ENCODE measurements around the gene S100Z. TPM values are rescaled to one million over a fixed set of nuclear protein-coding genes. Genes with fewer than 3 reads are reported as not detected.

Gene S100Z
- total RNA-seq, 1 experiment from 2014 or later: not detected

DNA sequence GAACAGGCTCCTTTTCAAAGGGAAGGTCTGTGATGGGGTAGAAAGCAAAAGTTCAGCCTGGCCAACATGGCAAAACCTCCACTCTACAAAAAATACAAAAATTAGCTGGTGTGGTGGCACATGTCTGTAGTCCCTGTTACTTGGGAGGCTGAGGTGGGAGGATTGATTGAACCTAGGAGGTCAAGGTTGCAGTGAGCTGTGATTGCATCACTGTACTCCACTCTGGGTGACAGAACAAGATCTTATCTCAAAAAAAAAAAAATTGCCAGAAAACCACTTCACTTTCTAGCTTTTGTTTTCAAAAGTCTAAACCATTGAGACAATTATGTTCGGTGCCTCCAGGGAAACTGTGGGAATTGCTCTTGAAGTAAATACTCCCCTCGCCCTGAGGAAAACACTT lies 43.5 kb downstream of the S100Z start:
- CTCF ChIA-PET: no interaction called here
- TF ChIP-seq REST (IDR thresholded peaks at IDR 0.05; ENCODE audit: insufficient read depth in 1 of 2, low read depth in 2 of 2, low read length in 1 of 2): no peak
- TF ChIP-seq POLR2AphosphoS5 (IDR thresholded peaks at IDR 0.05; ENCODE audit: low read depth, low read length): no peak
- no peak for TF ChIP-seq SIN3A (IDR thresholded peaks at IDR 0.05; ENCODE audit: borderline replicate concordance, insufficient read depth, low read depth, low read length)
- TF ChIP-seq CTCF (IDR thresholded peaks at IDR 0.05): no peak
- no peak for TF ChIP-seq TCF7L2 (IDR thresholded peaks at IDR 0.05; ENCODE audit: low read depth, low read length)
- POLR2A ChIA-PET: no interaction called here
- ATAC-seq: no peak
- Histone ChIP-seq H3K27me3 (ENCODE audit: control insufficient read depth, insufficient read depth, low read length) (0 out of 2 replicates have a peak, but pooled peaks cover 8% of the 10 kb centered on the region), H3K36me3 (ENCODE audit: control insufficient read depth, insufficient read depth, low read length) (no peaks in the 10 kb centered on the region), H3K4me1 (ENCODE audit: control insufficient read depth, insufficient read depth, low read length) (no peaks in the 10 kb centered on the region), H3K9me3 (ENCODE audit: control insufficient read depth, insufficient read depth, low read depth, low read length) (no peaks in the 10 kb centered on the region), H3K4me3 (ENCODE audit: low read depth in 2 of 2, low read length in 2 of 2) (no peak overlapping the region), H3K27ac (ENCODE audit: low read length) (no peak overlapping the region)
- intact Hi-C loops (cut with micrococcal nuclease; ENCODE audit: unreplicated experiment) (no loop called here), in situ Hi-C loops (cut with HindIII; ENCODE audit: low pct_unique_long_range_greater_than_20kb, low sequenced_read_pairs) (no loop called here)
- BruUV-seq (replicated peaks): no TSS peak
- no peak for DNase-seq (ENCODE audit: low read depth, low spot score)

DNA sequence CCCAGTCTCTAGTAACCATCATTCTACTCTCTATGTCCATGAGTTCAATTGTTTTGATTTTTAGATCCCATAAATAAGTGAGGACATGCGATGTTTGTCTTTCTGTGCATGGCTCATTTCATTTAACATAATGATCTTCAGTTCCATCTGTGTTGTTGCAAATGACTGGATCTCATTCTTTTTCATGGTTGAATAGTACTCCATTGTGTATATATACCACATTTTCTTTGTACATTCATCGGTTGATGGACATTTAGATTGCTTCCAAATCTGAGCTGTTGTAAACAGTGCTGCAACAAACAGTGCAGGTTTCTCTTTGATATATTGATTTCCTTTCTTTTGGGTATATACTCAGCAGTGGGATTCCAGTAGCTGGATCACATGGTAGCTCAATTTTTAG lies 46.4 kb downstream of the S100Z start:
- POLR2A ChIA-PET: no interaction called here
- no peak for ATAC-seq
- Histone ChIP-seq H3K4me1 (ENCODE audit: control insufficient read depth, insufficient read depth, low read length) (no peaks in the 10 kb centered on the region), H3K36me3 (ENCODE audit: control insufficient read depth, insufficient read depth, low read length) (no peaks in the 10 kb centered on the region), H3K4me3 (ENCODE audit: low read depth in 2 of 2, low read length in 2 of 2) (no peak overlapping the region), H3K27ac (ENCODE audit: low read length) (no peak overlapping the region), H3K27me3 (ENCODE audit: control insufficient read depth, insufficient read depth, low read length) (0 out of 2 replicates have a peak, but pooled peaks cover 8% of the 10 kb centered on the region), H3K9me3 (ENCODE audit: control insufficient read depth, insufficient read depth, low read depth, low read length) (peaks cover 3% of the 10 kb centered on the region; the same call in 1 of the 2 replicates)
- intact Hi-C loops (cut with micrococcal nuclease; ENCODE audit: unreplicated experiment): no loop called here
- no peak for TF ChIP-seq CTCF (IDR thresholded peaks at IDR 0.05)
- no peak for TF ChIP-seq POLR2AphosphoS5 (IDR thresholded peaks at IDR 0.05; ENCODE audit: low read depth, low read length)
- TF ChIP-seq TCF7L2 (IDR thresholded peaks at IDR 0.05; ENCODE audit: low read depth, low read length): no peak
- TF ChIP-seq REST (IDR thresholded peaks at IDR 0.05; ENCODE audit: insufficient read depth in 1 of 2, low read depth in 2 of 2, low read length in 1 of 2): no peak
- no peak for TF ChIP-seq SIN3A (IDR thresholded peaks at IDR 0.05; ENCODE audit: borderline replicate concordance, insufficient read depth, low read depth, low read length)
- in situ Hi-C loops (cut with HindIII; ENCODE audit: low pct_unique_long_range_greater_than_20kb, low sequenced_read_pairs): no loop called here
- CTCF ChIA-PET: no interaction called here
- DNase-seq (ENCODE audit: low read depth, low spot score): no peak
- no TSS peak for BruUV-seq (replicated peaks)

Data from Panc1 (cell line).